Measurements from ENCODE around the gene DUSP28.
"Not testable (repeated sequence)": the region's sequence is repeated elsewhere in the genome, so short reads cannot be mapped to it uniquely, and the experiment has no call there.

DUSP28 gene

DNA sequence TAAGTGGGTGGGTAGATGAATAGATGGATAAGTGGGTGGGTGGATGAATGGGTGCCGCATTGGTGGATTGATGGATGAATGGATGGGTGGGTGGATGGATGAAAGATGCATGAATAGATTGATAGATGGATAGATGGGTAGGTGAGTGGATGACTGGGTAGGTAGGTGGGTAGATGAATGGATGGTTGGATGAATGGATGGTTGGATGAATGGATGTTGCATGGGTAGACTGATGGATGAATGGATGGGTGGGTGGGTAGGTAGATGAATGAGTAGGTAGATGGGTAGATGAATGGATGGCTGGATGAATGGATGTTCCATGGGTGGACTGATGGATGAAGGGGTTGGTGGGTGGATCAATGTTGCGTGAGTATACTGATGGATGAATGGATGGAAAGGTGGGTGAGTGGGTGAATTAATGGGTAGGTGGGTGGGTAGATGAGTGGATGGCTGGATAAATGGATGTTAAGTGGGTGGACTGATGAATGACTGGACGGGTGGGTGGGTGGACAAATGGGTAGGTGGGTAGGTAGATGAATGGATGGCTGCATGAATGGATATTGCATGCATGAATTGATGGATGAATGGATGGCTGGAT is 32.9 kb upstream of the DUSP28 start:
- no peak for DNase-seq

DNA sequence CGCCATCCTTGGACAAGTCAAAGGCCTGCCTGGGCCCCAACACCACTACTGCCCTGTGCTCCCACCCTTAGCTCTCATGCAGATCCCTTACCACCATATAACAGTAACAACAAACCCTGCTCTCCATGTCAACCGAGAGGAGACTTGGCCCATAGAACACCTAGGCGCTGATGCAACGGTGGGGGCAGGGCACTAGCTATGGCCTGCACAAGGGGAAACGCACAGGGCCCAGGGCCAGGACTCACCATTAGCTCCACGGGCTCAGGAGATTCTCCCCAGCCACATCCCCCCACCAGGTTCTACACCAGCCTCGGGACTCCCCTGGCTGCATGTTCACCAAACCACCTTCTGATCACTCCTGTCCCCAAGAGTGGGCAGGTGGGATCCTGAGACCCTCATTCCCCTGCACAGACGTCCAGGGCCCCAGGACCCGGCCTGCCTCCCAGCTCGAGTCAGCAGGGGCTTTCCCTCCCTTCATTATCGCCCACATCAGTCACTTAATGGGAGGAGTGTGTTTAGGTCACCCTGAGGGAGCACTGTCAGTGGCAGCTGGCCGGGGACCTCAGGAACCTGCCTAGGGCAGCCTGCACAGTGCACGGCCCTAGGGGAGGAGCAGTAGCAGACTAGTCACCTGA is 31.6 kb upstream of the DUSP28 start:
- no peak for DNase-seq

DNA sequence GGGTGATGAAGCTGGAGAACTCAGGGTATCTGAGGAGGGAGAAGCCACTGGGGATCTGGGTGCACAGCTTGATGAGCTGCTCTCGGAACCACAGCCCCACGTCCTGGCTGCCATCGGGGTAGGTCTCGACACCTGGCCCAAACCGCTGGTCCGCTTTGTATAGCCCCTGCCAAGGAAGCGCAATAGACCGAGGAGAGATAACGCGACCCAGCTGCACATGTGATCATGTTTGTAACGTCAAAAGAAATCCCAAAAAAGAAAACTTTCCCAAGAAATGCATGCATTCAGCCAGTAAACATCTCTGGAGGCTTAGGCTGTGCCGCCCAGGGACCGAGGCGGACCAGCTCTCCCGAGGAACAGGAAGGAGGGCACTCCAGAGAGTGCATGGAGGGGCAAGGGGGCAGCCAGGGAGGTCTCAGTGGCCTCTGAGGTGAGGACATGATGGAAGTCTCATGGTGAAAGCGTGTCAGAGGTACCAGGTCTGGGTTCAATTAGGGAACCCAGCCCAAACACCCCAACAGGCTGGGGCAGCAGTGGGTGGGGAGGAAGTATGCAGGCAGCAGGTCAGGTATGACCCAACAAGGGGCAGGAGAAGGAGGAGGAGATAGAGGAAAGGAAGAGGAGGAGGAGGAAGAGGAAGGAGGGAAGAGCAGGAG is 30.7 kb upstream of the DUSP28 start:
- DNase-seq: no peak

DNA sequence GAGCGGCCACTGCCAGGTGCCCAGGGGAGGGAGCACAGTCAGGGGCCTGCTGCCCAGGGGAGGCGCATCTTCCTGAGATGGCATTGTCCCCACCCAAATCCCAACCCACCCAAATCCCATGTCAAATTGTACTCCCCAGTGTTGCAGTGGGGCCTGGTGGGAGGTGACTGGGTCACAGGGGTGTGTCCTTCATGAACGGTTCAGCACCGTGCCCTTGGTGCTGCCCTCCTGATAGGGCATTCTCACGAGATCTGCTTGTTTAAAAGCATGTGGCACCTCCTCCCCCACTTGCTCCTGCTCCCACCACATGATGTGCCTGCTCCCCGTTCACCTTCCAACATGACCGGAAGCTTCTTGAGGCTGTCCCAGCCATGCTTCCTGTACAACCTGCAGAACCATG is 30.0 kb upstream of the DUSP28 start:
- DNase-seq: no peak

DNA sequence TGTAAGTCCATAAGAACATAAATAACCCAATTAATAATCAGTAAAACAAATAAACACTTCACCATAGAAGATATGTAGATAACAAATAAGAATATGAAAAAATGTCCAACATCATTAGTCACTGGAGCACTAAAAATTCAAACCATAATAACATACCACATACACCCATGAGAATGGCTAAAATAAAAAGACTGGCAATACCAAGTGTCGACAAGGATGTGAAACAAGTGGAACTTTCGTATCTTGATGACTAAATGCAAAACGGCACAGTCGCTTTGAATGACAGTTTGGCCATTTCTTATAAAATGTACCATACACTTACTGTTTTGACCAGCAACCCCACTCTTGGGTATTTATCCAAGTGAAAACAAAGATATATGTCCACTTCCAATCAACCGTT is 29.1 kb upstream of the DUSP28 start:
- DNase-seq: no peak

DNA sequence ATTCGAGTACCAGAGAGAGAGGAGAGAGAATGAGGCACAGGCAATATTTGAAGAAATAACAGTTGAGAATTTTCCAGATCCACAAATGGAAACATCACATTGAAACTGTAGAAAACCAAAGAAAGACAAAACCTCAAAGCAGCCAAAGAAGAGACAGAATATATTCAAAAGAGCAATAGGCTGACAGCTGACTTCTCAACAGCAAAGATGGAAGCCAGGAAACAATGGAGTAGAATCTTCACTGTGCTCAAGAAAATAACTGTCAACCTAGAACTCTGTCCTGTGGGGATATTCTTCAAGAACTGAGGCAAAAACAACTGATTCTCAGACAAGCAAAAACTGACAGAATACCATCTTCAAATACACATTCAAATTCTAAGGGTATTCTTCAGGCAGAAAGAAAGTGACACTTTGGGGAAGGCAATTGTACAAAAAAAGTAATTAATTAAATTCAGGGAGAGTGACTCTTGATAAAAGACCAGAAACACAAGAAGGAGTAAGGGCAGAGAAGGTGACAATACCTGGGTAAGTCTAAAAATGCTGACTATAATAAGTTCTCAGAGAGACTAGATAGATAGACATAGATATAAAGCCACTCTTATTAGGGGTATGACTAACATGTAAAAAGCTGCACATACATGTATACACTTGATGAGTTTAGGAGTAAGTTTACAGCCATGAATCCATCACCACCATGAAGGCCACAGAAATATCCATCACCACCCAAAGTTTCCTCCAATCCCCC is 28.0 kb upstream of the DUSP28 start:
- DNase-seq: no peak

DNA sequence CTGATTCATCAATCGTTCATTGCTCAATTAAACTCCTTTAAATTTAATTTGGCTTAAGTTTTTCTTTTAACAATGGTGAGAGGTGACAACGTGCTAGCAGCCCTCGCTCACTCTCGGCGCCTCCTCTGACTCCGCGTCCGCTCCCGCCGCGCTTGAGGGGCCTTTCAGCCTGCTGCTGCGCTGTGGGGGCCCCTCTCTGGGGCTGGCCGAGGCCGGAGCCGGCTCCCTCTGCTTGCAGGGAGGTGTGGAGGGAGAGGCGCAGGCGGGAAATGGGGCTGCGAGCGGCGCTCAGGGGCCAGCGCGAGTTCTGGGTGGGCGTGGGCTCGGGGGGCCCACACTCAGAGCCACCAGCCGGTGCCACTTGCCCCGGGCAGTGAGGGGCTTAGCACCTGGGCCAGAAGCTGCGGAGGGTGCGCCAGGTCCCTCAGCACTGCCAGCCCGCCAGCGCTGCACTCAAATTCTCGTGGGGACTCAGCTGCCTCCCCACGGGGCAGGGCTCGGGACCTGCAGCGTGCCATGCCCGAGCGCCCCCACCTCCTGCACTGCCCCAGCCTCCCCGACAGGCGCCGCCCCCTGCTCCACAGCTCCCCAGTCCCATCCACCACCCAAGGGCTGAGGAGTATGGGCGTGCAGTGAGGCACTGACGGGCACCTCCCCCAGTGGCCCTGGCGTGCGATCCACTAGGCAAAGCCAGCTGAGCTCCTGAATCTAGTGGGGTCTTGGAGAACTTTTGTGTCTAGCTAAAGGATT is 22.0 kb upstream of the DUSP28 start:
- no peak for DNase-seq

DNA sequence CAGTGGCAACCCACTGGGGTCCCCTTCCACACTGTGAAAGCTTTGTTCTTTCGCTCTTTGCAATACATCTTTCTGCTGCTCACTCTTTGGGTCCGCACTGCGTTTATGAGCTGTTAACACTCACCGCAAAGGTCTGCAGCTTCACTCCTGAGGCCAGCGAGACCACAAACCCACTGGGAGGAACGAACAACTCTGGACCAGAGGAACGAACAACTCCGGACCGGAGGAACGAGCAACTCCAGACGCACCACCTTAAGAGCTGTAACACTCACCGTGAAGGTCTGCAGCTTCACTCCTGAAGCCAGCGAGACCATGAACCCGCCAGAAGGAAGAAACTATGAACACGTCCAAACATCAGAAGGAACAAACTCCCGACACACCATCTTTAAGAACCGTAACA is 21.1 kb upstream of the DUSP28 start:
- DNase-seq: not testable (repeated sequence)

DNA sequence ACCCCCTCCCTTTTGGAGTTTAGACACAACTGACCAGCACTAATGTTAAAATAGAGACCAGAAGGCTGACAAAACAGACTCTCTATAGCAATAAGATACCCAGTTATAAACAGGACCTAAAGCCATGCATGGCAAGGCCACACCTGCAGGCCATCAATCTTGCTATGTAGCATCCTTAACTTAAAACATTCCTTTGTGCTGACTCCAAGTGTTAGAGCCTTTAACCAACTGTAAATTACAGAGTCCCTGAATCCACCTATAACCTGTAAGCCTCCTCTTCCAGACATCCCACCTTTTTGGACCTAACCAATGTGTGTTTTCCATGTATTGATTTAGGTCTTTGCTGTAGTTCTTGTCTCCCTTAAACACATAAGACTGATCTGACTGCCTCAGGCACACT is 20.3 kb upstream of the DUSP28 start:
- DNase-seq: no peak

DNA sequence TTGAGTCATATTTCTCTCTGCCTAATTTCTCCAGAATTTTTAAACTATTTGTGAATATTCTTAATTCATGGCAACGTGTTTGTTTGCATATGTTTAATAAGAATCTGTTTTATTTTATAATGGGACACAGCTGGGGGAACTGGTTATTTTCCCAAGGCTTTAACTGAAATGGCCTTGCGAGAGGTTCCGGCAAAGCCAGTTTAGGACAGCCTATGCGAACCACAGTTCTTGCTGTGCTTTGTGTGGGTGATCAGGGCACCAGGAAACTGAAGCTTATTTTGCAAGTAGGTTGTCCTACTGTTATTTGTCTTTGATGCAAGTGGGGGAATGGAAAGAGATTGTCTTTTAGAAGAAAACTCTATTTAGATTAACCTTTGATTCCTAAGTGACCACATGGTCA is 8.9 kb upstream of the DUSP28 start:
- DNase-seq: no peak

DNA sequence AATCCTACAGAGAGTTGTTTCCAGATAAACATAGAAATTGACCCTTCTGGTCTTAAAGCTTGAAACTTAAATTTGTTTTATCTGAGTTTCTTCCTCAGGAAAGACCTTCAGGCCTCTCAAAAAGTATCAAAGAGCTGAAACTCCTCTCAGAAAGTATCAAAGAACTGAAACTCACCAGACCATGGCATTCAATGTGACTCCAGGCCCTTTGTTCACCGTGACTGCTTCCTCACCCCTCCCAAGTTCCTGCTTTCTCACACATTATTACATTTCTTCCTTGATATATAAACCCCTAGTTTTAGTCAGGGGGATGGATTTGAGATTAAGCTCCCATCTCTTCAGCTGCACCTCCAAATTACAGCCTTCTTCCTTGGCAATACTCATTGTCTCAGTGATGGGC is 8.3 kb upstream of the DUSP28 start:
- no peak for DNase-seq

DNA sequence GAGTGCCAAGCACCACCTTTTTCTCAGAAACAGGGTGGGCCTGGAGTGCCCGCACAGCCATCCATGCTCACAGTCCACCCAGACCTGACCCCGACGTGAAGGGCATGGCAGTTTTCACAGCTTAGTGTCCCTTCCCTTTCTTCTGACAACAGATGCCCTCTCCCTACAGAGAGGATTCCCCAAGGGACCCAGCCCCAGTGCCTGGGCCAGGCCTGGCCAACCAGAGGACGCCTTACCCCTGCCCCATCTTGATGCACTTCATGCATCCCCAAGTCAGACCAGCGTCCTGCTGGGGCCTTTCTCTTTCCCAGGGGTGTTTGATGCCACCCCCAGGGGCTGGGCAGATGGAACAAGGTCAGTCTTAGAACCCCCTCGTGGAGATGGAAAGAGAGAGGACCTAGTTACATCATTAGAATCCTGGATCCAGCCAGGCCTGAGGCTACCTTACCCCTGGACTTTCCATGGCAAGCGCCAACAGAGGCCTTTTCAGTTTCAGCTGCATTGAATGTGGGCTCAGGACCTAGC is 6.1 kb upstream of the DUSP28 start:
- no peak for DNase-seq

DNA sequence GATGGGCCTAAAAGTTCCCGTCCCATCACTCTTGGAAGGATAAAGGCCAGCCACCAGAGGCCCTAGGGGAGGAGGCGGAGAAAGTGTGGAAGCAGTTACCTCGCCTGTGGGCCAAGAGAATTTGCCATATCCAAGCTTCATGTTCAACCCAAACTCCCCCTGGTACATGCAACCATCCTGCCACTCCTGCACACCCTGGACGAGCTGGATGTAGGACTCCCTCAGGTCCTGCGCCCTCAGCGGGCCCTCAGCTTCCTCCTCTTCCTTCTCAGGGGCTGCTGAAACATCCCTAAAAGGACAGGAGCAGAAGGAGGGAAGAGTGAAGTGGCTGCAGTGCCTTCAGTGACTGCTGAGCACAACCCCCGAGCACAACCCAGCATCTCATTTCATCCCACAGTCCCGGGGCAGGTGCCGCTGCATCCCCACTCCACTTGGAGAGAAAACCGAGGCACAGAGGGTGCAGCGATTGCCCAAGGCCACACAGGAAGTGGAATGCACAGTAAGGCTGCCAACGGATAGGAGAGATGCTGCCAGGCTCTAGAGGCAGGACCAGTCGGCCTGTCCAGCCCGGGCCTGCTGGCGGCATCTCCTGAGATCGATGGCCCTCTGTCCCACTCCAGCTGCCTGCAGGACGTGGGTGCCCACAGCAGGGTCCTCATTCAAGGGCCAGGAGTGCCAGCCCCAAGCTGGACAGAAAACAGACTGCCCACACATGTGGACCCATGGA is 5.2 kb upstream of the DUSP28 start:
- DNase-seq: no peak

DNA sequence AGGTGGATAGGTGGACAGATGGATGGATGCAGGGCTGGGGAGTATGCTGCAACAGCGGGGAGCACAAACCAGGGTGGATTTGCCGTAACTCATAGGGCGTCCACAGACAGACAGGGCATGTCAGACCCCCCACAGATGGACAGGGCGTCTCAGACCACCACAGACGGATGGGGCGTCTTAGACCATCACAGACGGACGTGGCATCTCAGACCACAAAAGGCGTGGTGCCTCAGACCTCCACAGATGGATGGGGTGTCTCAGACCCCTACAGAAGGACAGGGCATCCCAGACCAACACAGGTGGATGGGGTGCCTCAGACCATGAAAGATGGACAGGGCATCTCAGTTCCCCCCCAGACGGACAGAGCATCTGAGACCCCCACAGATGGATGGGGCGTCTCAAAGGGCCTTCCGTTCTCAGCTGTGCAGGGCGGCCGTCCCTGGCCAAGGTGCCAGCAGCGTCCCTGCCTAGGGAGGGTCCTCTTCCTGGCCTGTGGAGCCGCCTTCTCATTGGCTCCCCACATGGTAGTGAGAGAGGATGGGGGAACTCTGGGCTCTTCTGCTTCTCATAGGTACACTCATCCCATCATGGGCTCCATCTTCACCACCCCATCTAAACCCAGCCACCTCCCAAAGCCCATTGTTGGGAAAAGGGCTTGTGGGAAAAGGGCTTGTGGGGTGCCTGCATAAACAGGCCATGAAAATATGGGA is 4.5 kb upstream of the DUSP28 start:
- DNase-seq: no peak

DNA sequence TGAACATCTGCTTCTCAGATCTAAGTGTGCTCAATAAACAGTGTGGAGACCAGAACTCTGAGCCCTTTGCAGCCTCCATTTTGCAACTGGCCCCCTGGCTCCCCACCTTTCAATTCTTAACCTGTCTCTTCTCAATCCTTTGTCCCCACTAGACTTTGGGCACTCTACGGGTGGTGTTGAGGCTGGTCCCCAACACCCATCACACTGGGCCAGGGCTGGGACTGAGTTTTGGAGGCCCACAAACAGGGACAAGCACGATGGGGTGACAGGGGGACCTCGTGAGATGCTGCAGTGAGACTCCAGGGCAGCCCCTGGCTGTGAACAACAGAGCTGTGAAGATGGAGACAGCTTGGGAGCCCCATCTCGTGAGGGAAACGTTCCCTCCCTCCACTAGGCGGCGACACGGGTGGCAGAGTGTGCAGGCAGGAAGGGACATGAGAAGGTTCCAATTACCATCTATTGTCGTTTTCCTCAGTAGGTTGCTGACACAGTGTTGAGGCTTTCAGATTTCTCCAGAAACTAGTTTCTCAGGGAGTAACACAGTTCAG is 3.5 kb upstream of the DUSP28 start:
- DNase-seq: peak; percentile 33 to 71 (median 52)

DNA sequence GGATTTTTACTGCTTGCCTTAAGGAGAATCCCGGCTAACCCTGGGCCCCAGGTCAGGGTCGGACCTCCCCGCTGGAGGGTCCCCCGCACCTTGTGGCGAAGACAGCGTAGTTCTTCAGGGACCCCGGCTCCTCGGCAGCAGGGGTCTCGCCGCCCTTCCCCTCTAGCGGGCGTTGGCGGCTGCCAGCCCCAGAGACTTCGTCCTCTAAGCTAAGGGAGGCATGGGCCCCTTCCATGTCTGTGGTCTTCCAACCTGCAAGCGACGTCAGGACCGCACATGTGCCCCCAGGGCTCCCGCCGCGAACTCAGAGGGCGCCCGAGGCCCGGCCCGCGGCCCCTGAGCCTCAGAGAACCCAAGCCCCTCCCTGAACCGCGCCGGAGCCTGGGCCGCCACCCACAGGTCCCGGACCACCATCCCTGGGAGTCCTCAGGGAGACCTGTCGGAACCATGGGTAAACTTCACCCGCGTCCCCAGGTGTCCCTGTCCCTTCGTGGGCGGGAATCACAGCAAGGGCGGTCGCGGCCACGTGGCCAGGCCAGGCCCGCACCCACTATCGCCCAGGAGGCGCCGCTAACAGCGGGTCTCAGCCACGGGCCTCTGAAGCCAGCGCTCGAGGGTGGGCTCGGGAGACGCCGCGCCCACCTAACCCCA is 2.9 kb upstream of the DUSP28 start:
- DNase-seq: no peak

DNA sequence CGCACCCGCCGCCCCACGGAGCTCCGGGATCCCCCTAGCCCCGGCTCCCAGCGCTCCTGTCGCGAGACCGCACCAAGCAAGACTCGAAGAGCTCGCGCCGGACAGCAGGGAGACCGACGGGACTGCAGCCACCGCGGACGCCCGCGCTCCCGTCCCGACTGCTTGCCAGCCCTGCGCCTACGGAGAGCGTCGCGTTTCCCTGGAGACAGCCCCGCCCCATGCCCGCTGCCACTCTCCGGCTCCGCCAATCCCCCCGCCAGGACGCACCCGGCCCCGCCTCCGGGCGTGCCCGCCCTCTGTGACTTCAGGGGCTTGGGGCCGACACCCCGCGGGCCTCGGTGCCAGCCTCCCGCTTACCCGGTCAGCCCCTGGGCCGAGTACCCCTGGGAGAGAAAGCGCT is 2.3 kb upstream of the DUSP28 start, which contains the start of gene ANKMY1:
Gene ANKMY1, minus strand, starts transcription at position 181 of the 400 bp plus-strand sequence. CDS start 653 bp downstream, outside the sequence.
- DNase-seq: peak; percentile 69 to 90 (median 76)

DNA sequence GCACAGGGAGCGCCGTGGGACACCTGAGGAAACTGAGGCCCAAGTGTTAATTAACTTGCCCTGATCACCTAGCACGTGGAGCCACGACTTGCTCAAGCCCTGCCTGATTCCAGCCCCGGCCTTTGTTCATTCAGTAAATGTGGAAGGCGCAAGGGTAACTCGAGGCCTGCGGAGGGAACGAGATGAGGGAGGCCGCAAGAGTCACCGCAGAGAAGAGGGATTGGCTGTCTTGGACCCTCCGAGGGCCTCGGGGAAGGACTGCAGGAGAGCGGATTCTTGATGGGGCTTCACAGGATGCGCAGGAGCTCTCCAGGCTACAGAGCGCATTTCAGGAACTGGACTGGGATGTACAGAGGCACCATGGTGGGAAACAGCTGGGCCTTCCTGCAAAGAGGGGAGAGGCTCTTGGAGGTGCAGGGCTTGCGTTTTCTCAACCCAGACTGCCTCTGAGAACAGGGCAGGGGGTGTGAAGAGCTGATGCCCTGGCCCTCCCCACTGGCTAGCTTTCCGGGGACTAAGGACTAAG is 1.9 kb upstream of the DUSP28 start:
- no peak for DNase-seq

DNA sequence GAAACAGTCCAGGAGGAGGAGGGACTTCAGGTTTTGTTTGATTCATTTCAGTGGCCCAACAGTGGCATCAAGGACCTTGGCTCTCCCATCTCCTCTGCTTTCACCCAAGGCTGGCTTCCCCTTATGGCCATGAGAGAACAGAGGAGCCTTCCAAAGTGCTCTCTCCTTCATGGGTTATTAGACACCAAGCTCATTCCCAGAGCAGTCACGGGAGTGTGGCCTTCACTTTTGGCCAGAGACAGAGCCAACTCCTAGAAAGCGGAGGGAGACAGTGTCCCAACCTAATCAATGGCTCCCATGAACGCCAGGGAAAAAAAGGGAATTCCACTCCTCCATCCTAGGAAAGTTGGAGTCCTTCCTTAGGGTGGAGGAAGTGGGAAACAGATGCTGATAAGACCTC is 871 bp upstream of the DUSP28 start:
- no peak for DNase-seq

Data from suppressor macrophage (primary cell).